Fibroblast of skin of scalp (primary cell): ENCODE measurements around the gene RFNG.

ENCODE experiments used
- DNase-seq: peaks from one replicate; pipeline ENCODE4 v3.0.0-alpha.2; 2013

Gene RFNG

GRCh38 chr17:81999976-82000802 lies 51.4 kb downstream of the RFNG start:
- DNase-seq, result no peak

- DNase-seq, result no peak
Observed at GRCh38 chr17:81999587-81999975, 52.0 kb downstream of the RFNG start.

GRCh38 chr17:81998691-81999438 lies 52.7 kb downstream of the RFNG start:
- DNase-seq, result no peak

GRCh38 chr17:81998212-81998611 lies 53.4 kb downstream of the RFNG start:
- no peak for DNase-seq
